Rectal smooth muscle tissue (tissue), 1 donor: ENCODE results near the gene ADGRG6.

ENCODE experiments used
- H3K27ac ChIP-seq: one replicate; pipeline ENCODE4 v1.7.0; 2013; ENCODE audit warnings: low read depth, low read length, inconsistent platforms
- H3K27me3 ChIP-seq: one replicate; pipeline ENCODE4 v1.7.0; 2013; ENCODE audit warnings: low read length; ENCODE audit not compliant: control insufficient read depth, insufficient read depth
- H3K36me3 ChIP-seq: one replicate; pipeline ENCODE4 v1.7.0; 2013; ENCODE audit warnings: low read length; ENCODE audit not compliant: control insufficient read depth, insufficient read depth
- H3K4me1 ChIP-seq: one replicate; pipeline ENCODE4 v1.7.0; 2013; ENCODE audit warnings: low read length; ENCODE audit not compliant: control insufficient read depth, insufficient read depth
- H3K4me3 ChIP-seq: one replicate; pipeline ENCODE4 v1.7.0; 2013; ENCODE audit warnings: low read length
- H3K9ac ChIP-seq: one replicate; pipeline ENCODE4 v1.7.0; 2013; ENCODE audit warnings: low read length

Gene ADGRG6

DNA sequence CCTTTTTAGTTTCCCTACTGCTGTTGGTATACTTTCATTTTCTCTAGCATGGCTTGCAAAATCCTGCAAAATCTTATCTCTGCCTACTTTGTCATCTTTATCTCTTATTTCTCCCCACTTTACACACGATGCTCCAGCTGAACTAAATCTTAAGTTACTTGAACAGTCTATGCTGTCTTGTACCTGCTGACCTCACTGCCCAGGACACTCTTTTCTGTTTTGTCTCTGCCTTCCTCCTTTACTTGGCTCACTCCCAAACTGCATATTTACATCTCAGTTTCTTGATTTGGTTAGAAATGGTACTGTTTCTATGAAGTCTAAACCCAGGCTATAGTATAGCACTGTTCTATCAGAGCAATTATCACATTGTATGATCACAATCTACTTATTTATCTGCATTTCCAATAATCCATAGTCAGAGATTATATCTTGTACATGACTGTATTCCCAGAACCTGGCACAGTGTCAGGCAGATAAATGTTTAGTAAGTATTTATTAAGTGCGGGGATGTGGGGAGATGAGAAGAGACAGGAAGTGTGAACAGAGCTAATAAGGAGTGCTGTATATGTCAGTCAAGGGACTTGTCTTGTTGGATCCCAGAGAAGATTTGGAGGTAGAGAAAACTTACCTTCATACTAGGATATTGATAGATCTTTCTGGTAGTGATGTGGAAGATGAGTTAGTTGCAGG is 57.6 kb downstream of the ADGRG6 start:
- Histone ChIP-seq H3K4me3 (no peak overlapping the region), H3K9ac (no peak overlapping the region), H3K27ac (no peak overlapping the region), H3K4me1 (no peaks in the 10 kb centered on the region), H3K36me3 (no peaks in the 10 kb centered on the region), H3K27me3 (no peaks in the 10 kb centered on the region)

GRCh38 chr6:142361345-142361744 is 59.5 kb downstream of the ADGRG6 start:
- H3K27me3 ChIP-seq: no peaks in the 10 kb centered on the region
- H3K9ac ChIP-seq: no peak overlapping the region

DNA sequence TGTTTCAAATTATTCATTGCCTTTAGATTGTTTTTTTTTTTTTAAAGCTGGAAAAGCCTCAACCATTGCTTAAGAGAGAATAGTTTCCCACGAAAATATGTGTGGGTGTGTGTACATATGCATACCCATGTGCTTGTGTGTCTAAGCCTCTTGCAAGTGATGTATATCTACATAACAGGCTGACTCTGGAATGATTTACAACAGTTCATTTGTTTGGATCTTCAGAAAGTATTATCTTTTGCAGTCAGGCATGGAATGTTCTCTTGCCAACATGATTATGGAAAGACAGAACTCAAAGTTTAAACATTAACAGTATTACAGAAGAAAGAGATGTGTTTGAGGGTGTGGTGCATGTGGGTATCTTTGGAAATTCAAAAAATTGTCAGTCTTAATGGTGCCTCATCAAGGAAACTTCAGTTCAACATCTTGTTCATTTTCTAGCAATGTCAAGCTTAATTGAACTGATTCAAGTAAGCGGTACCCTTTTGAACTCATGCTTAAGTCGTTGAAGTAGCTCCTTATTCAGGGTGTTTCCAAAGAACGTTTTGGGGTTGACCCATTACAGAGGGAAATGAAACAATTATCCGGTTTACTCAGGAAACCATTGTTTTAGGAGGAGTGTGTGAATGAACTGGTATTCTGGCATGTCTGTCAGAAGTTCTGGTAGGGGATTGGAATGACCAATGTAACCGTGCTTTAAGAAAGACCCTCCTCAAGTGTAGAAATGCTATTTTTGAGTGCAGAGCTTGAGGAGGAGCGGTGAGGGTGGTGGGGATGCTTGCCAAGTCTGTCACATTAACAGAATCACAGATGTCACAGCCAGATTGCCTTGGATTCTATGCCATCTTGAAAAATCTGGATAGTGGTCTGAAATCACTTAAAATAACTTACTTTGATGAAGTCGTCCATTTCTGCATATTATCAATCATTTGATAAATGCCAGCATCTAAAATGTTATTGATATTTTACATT is 60.3 kb downstream of the ADGRG6 start:
- H3K27ac ChIP-seq: no peak overlapping the region
- no peak overlapping the region for H3K4me3 ChIP-seq

More at GRCh38 chr6:142361345-142361744, 59.5 kb downstream of the ADGRG6 start:
- no peaks in the 10 kb centered on the region for H3K36me3 ChIP-seq
- H3K4me1 ChIP-seq: no peaks in the 10 kb centered on the region
- no peak overlapping the region for H3K27ac ChIP-seq
- H3K4me3 ChIP-seq: no peak overlapping the region

GRCh38 chr6:142367061-142367460 is 65.3 kb downstream of the ADGRG6 start:
- Histone ChIP-seq H3K27me3 (no peaks in the 10 kb centered on the region), H3K27ac (no peak overlapping the region), H3K4me3 (no peak overlapping the region), H3K9ac (no peak overlapping the region), H3K4me1 (no peaks in the 10 kb centered on the region), H3K36me3 (no peaks in the 10 kb centered on the region)

More for the DNA sequence above, 60.3 kb downstream of the ADGRG6 start:
- no peaks in the 10 kb centered on the region for H3K36me3 ChIP-seq
- no peak overlapping the region for H3K9ac ChIP-seq
- no peaks in the 10 kb centered on the region for H3K27me3 ChIP-seq
- H3K4me1 ChIP-seq: no peaks in the 10 kb centered on the region

DNA sequence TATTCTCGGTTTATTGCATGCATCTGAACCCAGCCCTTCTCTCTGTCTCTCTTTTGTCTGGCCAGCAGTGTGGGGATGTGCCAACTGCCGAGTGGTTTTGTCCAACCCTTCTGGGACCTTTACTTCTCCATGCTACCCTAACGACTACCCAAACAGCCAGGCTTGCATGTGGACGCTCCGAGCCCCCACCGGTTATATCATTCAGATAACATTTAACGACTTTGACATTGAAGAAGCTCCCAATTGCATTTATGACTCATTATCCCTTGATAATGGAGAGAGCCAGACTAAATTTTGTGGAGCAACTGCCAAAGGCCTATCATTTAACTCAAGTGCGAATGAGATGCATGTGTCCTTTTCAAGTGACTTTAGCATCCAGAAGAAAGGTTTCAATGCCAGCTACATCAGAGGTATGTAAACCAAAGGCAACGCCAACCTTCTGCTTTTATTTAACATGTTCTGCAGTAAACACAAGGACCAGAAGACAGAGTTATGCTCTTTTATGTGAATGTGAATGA is 65.8 kb downstream of the ADGRG6 start:
- H3K9ac ChIP-seq: no peak overlapping the region
- no peaks in the 10 kb centered on the region for H3K4me1 ChIP-seq
- H3K27me3 ChIP-seq: no peaks in the 10 kb centered on the region
- H3K4me3 ChIP-seq: no peak overlapping the region
- H3K27ac ChIP-seq: no peak overlapping the region
- no peaks in the 10 kb centered on the region for H3K36me3 ChIP-seq

DNA sequence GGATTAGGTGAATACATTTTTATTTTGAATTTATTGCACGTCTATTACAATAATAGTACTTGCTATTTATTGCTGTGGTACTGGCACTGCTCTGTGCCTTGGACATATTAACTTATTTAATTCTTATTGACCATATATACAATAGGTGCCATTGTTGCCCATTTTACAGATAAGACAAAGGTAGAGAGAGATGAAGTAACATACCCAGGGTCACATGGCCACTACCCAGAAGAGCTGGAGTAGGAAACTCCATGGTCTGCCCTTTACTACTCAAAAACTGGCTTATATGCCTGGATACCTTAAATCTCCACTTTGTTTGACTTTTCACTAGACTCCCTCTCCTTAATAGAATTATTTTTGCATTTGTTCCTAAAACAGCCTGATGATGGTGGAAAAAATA is 67.5 kb downstream of the ADGRG6 start:
- H3K4me1 ChIP-seq: no peaks in the 10 kb centered on the region
- H3K27ac ChIP-seq: no peak overlapping the region
- H3K36me3 ChIP-seq: no peaks in the 10 kb centered on the region
- no peak overlapping the region for H3K9ac ChIP-seq
- H3K27me3 ChIP-seq: no peaks in the 10 kb centered on the region
- H3K4me3 ChIP-seq: no peak overlapping the region

DNA sequence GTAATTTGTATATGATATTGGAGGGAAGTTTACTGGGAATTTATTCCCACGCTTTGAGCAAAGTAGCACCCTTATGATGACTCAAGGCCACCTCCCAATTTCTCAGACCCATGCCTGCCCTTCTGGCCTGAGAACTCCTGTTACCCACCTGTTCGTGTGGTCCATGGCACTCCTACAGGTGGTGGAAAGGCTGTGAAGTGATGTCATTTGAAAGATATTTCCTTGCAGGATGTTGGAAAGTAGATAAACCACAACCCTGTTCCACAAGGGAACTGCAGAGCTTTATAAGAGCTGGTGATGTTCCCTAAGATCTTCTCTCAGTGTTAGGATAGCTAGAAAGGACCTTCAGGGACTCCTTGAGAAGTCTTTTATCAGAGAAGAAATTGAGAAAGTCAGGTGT is 70.5 kb downstream of the ADGRG6 start:
- Histone ChIP-seq H3K4me1 (no peaks in the 10 kb centered on the region), H3K9ac (no peak overlapping the region), H3K36me3 (no peaks in the 10 kb centered on the region), H3K27me3 (no peaks in the 10 kb centered on the region), H3K4me3 (no peak overlapping the region), H3K27ac (no peak overlapping the region)

DNA sequence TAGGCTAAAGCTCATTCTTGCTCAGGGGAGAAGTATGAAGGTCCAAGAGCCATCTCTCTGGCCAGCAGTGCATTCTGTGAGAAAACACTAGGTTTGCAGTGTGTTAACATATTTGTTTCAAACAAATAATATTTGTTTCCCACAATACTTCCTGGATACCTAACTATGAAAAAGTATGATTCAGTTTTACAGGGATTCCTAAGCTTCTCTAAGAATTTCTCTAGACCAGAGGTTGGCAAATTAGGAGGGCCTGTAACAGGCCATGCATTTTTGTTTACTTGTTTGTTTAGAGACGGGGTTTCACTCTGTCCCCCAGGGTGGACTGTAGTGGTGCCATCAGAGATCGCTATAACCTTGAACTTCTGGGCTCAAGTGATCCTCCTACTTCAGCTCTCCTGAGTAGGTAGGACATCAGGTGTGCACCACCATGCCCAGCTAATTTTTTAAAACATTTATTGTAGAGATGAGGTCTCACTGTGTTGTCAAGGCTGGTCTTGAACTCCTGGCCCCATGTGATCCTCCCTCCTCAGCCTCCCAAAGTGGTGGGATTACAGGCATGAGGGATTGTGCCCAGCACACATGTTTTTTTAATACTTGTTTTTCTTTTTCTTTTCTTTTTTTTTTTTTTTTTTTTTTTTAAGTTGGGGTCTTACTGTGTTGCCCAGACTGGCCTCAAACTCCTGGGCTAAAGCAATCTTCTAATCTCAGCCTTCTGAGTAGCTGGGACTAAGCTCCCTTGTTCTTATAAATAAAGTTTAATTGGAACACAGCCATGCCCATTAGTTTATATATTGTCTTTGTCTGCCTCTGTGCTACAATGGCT is 71.7 kb downstream of the ADGRG6 start:
- no peaks in the 10 kb centered on the region for H3K36me3 ChIP-seq
- H3K27me3 ChIP-seq: no peaks in the 10 kb centered on the region
- H3K9ac ChIP-seq: no peak overlapping the region
- H3K4me1 ChIP-seq: no peaks in the 10 kb centered on the region
- no peak overlapping the region for H3K4me3 ChIP-seq
- H3K27ac ChIP-seq: no peak overlapping the region

DNA sequence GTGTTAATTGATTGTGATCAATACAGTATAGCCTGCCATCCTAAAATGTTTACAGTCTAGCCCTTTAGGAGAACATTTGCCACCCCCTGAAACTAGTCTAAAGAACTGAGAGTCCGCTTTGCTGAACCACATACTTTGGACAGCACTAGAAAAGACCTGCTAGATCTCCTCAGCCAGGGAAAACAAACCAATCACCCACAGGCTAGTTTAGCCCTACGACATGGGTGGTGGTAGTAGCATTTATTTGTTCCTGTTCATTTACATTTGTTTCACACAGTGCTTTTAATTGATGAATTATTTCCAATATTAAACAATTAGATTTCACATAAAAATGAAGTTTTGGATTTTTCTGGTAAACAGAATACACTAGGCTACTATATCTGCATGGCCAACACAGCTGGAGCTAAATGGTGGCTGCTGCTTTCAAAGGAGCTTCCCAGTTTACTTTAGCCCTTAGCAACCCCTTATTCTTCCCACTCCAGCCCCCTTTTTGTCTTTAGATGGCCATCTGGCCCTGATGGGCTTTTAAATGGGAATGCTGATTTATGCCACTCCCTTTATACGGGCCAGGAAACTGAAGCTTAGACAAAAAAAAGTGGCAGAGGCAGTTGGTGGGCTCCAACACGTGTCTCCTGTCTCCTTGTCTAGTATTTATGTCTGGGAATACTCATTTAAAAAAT is 72.4 kb downstream of the ADGRG6 start:
- Histone ChIP-seq H3K4me3 (no peak overlapping the region), H3K4me1 (no peaks in the 10 kb centered on the region), H3K27me3 (no peaks in the 10 kb centered on the region), H3K27ac (no peak overlapping the region), H3K36me3 (no peaks in the 10 kb centered on the region), H3K9ac (no peak overlapping the region)

DNA sequence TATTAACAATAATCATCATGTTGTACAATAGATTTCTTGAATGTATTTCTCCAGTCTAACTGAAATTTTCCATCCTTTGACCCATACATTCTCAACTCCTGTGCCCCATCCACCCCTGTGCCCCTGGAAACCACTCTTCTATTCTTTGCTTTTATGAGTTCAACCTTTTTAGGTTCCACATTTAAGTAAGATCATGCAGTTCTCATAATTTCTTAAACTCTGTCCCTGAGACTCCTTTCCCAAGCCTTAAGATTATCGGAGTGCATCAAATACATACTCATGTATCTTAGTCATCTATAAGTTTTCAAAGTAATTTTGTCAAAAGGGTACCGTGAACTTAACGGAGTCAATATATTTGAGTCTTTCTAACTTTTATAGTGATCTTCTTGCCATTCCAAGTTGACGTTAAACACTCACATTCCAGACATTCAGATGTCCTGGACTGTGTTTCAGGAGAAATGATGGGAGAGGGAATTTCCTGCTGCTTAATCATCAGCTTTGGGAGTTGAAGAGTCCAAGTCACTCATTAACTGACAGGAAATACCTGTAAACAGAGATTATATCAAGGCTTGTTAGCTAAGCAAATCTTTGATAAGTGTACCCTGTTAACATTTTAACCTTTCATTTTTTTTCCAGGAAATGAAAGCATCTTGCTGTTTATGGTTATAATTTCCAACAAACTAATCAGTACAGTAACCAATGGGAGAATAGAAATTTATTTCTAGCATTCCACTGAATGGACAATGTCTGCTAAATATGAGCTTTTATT is 73.3 kb downstream of the ADGRG6 start:
- no peak overlapping the region for H3K27ac ChIP-seq

DNA sequence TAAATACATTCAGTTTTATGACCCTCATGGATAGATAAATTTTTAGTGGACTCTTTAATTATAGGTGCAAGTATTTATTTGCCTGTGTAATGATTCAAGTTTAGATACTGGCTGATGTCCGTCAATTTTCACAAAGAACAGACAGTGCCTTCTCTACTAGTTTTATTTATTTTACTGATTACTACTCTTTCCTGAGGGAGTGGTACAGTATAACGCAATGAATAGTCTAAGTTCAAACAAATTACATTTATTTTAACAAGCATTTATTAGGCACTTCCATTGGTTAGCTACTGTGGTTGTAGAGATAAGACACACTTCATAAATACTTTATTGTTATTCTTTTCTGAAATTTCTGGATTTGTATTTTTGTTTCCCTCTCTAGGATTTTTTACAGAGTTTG is 74.3 kb downstream of the ADGRG6 start:
- no peak overlapping the region for H3K27ac ChIP-seq
- no peaks in the 10 kb centered on the region for H3K36me3 ChIP-seq
- H3K4me3 ChIP-seq: no peak overlapping the region
- H3K9ac ChIP-seq: no peak overlapping the region
- no peaks in the 10 kb centered on the region for H3K4me1 ChIP-seq
- no peaks in the 10 kb centered on the region for H3K27me3 ChIP-seq

More for the DNA sequence above, 73.3 kb downstream of the ADGRG6 start:
- H3K36me3 ChIP-seq: no peaks in the 10 kb centered on the region
- no peaks in the 10 kb centered on the region for H3K27me3 ChIP-seq
- no peak overlapping the region for H3K4me3 ChIP-seq
- H3K4me1 ChIP-seq: no peaks in the 10 kb centered on the region
- no peak overlapping the region for H3K9ac ChIP-seq
